ENCODE data around the gene DDTL.

- TF ChIP-seq RXRA (IDR thresholded peaks at IDR 0.05; ENCODE audit: insufficient read depth, low read depth, low read length) (no peak), ATF3 (IDR thresholded peaks at IDR 0.05; ENCODE audit: insufficient read depth, low read depth, low read length) (no peak), POLR2A (IDR thresholded peaks at IDR 0.05; ENCODE audit: control extremely low read depth in 1 of 2, low read depth in 2 of 2, low read length in 2 of 2) (no peak), CHD7 (IDR thresholded peaks at IDR 0.05; ENCODE audit: insufficient replicate concordance, low read length) (no peak), POU5F1 (IDR thresholded peaks at IDR 0.05; ENCODE audit: low read depth, low read length) (no peak), CTCF (IDR thresholded peaks at IDR 0.05; ENCODE audit: control extremely low read depth in 1 of 3, insufficient read depth in 1 of 3, low read depth in 1 of 3, low read length in 3 of 3) (no peak), CREB1 (IDR thresholded peaks at IDR 0.05) (no peak), CBX5 (IDR thresholded peaks at IDR 0.05; ENCODE audit: low read depth, low read length) (no peak), SIRT6 (IDR thresholded peaks at IDR 0.05; ENCODE audit: low read length) (no peak), BACH1 (IDR thresholded peaks at IDR 0.05; ENCODE audit: low read length) (no peak), TAF1 (IDR thresholded peaks at IDR 0.05; ENCODE audit: low read depth, low read length) (no peak), CBX8 (IDR thresholded peaks at IDR 0.05; ENCODE audit: borderline replicate concordance, low read depth, low read length) (no peak), GABPA (IDR thresholded peaks at IDR 0.05; ENCODE audit: borderline replicate concordance, insufficient read depth, low read length) (no peak)
Measured at GRCh38 chr22:23997092-23997491, 30.4 kb downstream of the DDTL start.

Data from H1 (cell line).